Liver (tissue), 9 donors: ENCODE data around the gene SP100. TPM values are rescaled to one million over a fixed set of nuclear protein-coding genes. Genes with fewer than 3 reads are reported as not detected.
A peak's percentile ranks its signal among the peaks of the same experiment; 100 is the strongest.

ENCODE experiments used
- DNase-seq: peaks from one replicate; pipeline ENCODE4 v3.0.0-alpha.2; 2017; ENCODE audit warnings: low spot score
- H3K27ac ChIP-seq, 2 donors: one replicate each; pipeline ENCODE4 v1.7.0; 2013; ENCODE audit warnings: inconsistent platforms in 2 of 2, low read length in 2 of 2, control low read depth in 1 of 2, low read depth in 1 of 2, mild to moderate bottlenecking in 1 of 2
- H3K27me3 ChIP-seq, 4 donors: one replicate each; pipeline versions ENCODE4 v1.6.1 to v1.7.0; 2013; ENCODE audit warnings: low read length in 3 of 4, inconsistent platforms in 1 of 4, mild to moderate bottlenecking in 1 of 4, moderate library complexity in 1 of 4; ENCODE audit not compliant: control insufficient read depth in 4 of 4, insufficient read depth in 4 of 4
- H3K36me3 ChIP-seq, 4 donors: one replicate each; pipeline versions ENCODE4 v1.6.1 to v1.7.0; 2013; ENCODE audit warnings: low read length in 3 of 4, mild to moderate bottlenecking in 3 of 4, low read depth in 1 of 4, moderate library complexity in 1 of 4; ENCODE audit not compliant: control insufficient read depth in 4 of 4, insufficient read depth in 3 of 4
- H3K4me1 ChIP-seq, 4 donors: one replicate each; pipeline versions ENCODE4 v1.6.1 to v1.7.0; 2013; ENCODE audit warnings: low read length in 3 of 4, mild to moderate bottlenecking in 3 of 4, moderate library complexity in 1 of 4; ENCODE audit not compliant: control insufficient read depth in 4 of 4, insufficient read depth in 4 of 4
- H3K4me3 ChIP-seq, 3 donors: one replicate each; pipeline versions ENCODE4 v1.6.1 to v1.7.0; 2013; ENCODE audit warnings: low read length in 3 of 3, control low read depth in 1 of 3, low read depth in 1 of 3, mild to moderate bottlenecking in 1 of 3
- H3K9ac ChIP-seq, 2 donors: one replicate each; pipeline ENCODE4 v1.7.0; 2013; ENCODE audit warnings: low read length in 2 of 2, mild to moderate bottlenecking in 2 of 2, moderate library complexity in 2 of 2, control low read depth in 1 of 2, low read depth in 1 of 2
- H3K9me3 ChIP-seq, 4 donors: one replicate each; pipeline versions ENCODE4 v1.6.1 to v1.7.0; 2013; ENCODE audit warnings: low read length in 3 of 4; ENCODE audit not compliant: control insufficient read depth in 4 of 4
- EGR1 ChIP-seq, 2 donors: IDR thresholded peaks; 2 replicates each; pipeline ENCODE4 v1.6.1; 2016 to 2018; ENCODE audit warnings: antibody characterized with exemption in 2 of 2, low read depth in 2 of 2
- FOXA1 ChIP-seq: IDR thresholded peaks from 2 replicates; pipeline ENCODE4 v1.6.1; 2016; ENCODE audit warnings: antibody characterized with exemption
- FOXA2 ChIP-seq: IDR thresholded peaks from 2 replicates; pipeline ENCODE4 v1.6.1; 2016; ENCODE audit warnings: antibody characterized with exemption
- GABPA ChIP-seq, 2 donors: IDR thresholded peaks in 1 of 2; conservative IDR thresholded peaks in 1 of 2; 2 replicates each; pipeline ENCODE4 v1.6.1; 2016; ENCODE audit warnings: antibody characterized with exemption in 2 of 2, mild to moderate bottlenecking in 1 of 2, moderate library complexity in 1 of 2
- HNF4A ChIP-seq, 2 donors: conservative IDR thresholded peaks; 2 replicates each; pipeline ENCODE4 v1.6.1; 2016; ENCODE audit warnings: antibody characterized with exemption in 2 of 2, mild to moderate bottlenecking in 2 of 2
- HNF4G ChIP-seq: IDR thresholded peaks from 2 replicates; pipeline ENCODE4 v1.6.1; 2016; ENCODE audit warnings: antibody characterized with exemption
- JUND ChIP-seq, 2 donors: IDR thresholded peaks; 2 replicates each; pipeline ENCODE4 v1.6.1; 2016; ENCODE audit warnings: antibody characterized with exemption in 2 of 2
- RAD21 ChIP-seq, 2 donors: IDR thresholded peaks; 2 replicates each; pipeline ENCODE4 v1.6.1; 2016; ENCODE audit warnings: antibody characterized with exemption in 2 of 2, mild to moderate bottlenecking in 2 of 2
- RXRA ChIP-seq, 2 donors: IDR thresholded peaks; 2 replicates each; pipeline ENCODE4 v1.6.1; 2017 to 2018; ENCODE audit warnings: antibody characterized with exemption in 2 of 2, mild to moderate bottlenecking in 1 of 2
- SP1 ChIP-seq: IDR thresholded peaks from 2 replicates; pipeline ENCODE4 v1.6.1; 2018; ENCODE audit warnings: antibody characterized with exemption, mild to moderate bottlenecking
- TAF1 ChIP-seq: conservative IDR thresholded peaks from 2 replicates; pipeline ENCODE4 v1.6.1; 2016; ENCODE audit warnings: antibody characterized with exemption, mild to moderate bottlenecking
- YY1 ChIP-seq: IDR thresholded peaks from 2 replicates; pipeline ENCODE4 v1.6.1; 2016; ENCODE audit warnings: antibody characterized with exemption, mild to moderate bottlenecking
- ZBTB33 ChIP-seq: IDR thresholded peaks from 2 replicates; pipeline ENCODE4 v1.6.1; 2016; ENCODE audit warnings: antibody characterized with exemption
- WGBS: extraction: QIAGEN DNeasy Blood & Tissue Kit; methylation state at CpG from one replicate; pipeline ENCODE4 v1.1.7; 2013; 5-methylcytosine and 5-hydroxymethylcytosine counted together
- polyA plus RNA-seq, 2 donors: library from polyadenylated mRNA; stranded (reverse) in 1 of 2; unstranded in 1 of 2; fragments of 200-250 nt in 1 of 2; fragments of >200 nt in 1 of 2; fragmentation: Nextera tagmentation in 1 of 2; extraction: Ambion mirVana in 1 of 2; gene quantifications; one replicate each; pipeline versions ENCODE4 v1.2.1 to v1.2.3, GENCODE V29; 2013 to 2015
- total RNA-seq, 2 donors: library from RNA; depleted of rRNA; stranded (reverse); fragments of >200 nt; gene quantifications; one replicate each; pipeline ENCODE4 v1.2.3, GENCODE V29; 2014
- TF ChIP-seq, protein P1 (sequence below): fragments of 150-350 bp; IDR thresholded peaks from 2 replicates; pipeline ENCODE4 v1.5.1; 2017; ENCODE audit warnings: improper control_type of control experiment, low read depth, low read length; ENCODE audit not compliant: missing input control
- TF ChIP-seq, protein P2 (sequence below): IDR thresholded peaks from 2 replicates; pipeline ENCODE4 v1.6.1; 2016; ENCODE audit warnings: antibody characterized with exemption, mild to moderate bottlenecking
- TF ChIP-seq, protein P3 (sequence below): IDR thresholded peaks from 2 replicates; pipeline ENCODE4 v1.6.1; 2016; ENCODE audit warnings: antibody characterized with exemption
- TF ChIP-seq, protein P4 (sequence below): IDR thresholded peaks from 2 replicates; pipeline ENCODE4 v1.6.1; 2016; ENCODE audit warnings: antibody characterized with exemption
- donor health status: healthy.
- donor health status: healthy.
- donor health status: healthy.
- donor health status: healthy.
- donor health status: healthy.

SP100 gene
- total and polyA plus RNA-seq, 4 donors = 21.9 to 45.5 (median 33.1) TPM

DNA sequence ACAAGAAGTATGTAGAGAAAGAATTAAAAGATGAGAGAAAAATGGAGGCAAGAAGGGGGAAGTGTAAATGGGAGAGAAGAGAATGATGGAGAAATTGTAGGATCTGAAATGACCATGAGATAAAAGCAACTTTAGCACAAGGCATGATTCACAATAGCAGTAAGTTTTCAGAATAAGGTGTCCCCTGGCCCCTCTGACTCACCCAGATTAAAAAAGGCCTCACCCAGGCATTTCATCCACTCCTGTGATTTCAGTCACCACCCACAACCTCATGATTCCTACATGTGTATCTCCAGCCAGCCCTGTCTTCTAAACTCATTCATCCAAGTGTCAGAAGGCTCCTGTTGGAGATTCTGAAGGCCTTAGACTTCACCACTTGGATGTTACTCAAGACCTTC lies 56.6 kb downstream of the SP100 start:
- DNase-seq = no peak
- Histone ChIP-seq H3K4me1 (no peaks in the 10 kb centered on the region), H3K9me3 (no peaks in the 10 kb centered on the region), H3K27me3 (no peaks in the 10 kb centered on the region), H3K36me3 (peaks cover 4 to 42% (median 37%) of the 10 kb centered on the region in 4 donors), H3K27ac (no peak overlapping the region), H3K4me3 (no peak overlapping the region), H3K9ac (no peak overlapping the region)
- TF ChIP-seq YY1 = no peak
- TF ChIP-seq, protein P1, sequence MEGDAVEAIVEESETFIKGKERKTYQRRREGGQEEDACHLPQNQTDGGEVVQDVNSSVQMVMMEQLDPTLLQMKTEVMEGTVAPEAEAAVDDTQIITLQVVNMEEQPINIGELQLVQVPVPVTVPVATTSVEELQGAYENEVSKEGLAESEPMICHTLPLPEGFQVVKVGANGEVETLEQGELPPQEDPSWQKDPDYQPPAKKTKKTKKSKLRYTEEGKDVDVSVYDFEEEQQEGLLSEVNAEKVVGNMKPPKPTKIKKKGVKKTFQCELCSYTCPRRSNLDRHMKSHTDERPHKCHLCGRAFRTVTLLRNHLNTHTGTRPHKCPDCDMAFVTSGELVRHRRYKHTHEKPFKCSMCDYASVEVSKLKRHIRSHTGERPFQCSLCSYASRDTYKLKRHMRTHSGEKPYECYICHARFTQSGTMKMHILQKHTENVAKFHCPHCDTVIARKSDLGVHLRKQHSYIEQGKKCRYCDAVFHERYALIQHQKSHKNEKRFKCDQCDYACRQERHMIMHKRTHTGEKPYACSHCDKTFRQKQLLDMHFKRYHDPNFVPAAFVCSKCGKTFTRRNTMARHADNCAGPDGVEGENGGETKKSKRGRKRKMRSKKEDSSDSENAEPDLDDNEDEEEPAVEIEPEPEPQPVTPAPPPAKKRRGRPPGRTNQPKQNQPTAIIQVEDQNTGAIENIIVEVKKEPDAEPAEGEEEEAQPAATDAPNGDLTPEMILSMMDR = no peak
- TF ChIP-seq, protein P2, sequence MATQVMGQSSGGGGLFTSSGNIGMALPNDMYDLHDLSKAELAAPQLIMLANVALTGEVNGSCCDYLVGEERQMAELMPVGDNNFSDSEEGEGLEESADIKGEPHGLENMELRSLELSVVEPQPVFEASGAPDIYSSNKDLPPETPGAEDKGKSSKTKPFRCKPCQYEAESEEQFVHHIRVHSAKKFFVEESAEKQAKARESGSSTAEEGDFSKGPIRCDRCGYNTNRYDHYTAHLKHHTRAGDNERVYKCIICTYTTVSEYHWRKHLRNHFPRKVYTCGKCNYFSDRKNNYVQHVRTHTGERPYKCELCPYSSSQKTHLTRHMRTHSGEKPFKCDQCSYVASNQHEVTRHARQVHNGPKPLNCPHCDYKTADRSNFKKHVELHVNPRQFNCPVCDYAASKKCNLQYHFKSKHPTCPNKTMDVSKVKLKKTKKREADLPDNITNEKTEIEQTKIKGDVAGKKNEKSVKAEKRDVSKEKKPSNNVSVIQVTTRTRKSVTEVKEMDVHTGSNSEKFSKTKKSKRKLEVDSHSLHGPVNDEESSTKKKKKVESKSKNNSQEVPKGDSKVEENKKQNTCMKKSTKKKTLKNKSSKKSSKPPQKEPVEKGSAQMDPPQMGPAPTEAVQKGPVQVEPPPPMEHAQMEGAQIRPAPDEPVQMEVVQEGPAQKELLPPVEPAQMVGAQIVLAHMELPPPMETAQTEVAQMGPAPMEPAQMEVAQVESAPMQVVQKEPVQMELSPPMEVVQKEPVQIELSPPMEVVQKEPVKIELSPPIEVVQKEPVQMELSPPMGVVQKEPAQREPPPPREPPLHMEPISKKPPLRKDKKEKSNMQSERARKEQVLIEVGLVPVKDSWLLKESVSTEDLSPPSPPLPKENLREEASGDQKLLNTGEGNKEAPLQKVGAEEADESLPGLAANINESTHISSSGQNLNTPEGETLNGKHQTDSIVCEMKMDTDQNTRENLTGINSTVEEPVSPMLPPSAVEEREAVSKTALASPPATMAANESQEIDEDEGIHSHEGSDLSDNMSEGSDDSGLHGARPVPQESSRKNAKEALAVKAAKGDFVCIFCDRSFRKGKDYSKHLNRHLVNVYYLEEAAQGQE = no peak
- TF ChIP-seq GABPA (IDR thresholded peaks at IDR 0.05 in 1 of 2, conservative IDR thresholded peaks at IDR 0.05 in 1 of 2) = no peak
- no peak for TF ChIP-seq JUND (IDR thresholded peaks at IDR 0.05)
- TF ChIP-seq, protein P3, sequence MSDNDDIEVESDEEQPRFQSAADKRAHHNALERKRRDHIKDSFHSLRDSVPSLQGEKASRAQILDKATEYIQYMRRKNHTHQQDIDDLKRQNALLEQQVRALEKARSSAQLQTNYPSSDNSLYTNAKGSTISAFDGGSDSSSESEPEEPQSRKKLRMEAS = no peak
- TF ChIP-seq HNF4G = no peak
- TF ChIP-seq FOXA1 = no peak
- TF ChIP-seq TAF1 = no peak
- TF ChIP-seq, protein P4, sequence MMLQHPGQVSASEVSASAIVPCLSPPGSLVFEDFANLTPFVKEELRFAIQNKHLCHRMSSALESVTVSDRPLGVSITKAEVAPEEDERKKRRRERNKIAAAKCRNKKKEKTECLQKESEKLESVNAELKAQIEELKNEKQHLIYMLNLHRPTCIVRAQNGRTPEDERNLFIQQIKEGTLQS = no peak
- no peak for TF ChIP-seq EGR1 (IDR thresholded peaks at IDR 0.05; ENCODE audit: low read depth in 2 of 2)
- no peak for TF ChIP-seq ZBTB33
- TF ChIP-seq HNF4A (conservative IDR thresholded peaks at IDR 0.05) = no peak
- TF ChIP-seq SP1 = no peak
- no peak for TF ChIP-seq RXRA (IDR thresholded peaks at IDR 0.05)
- TF ChIP-seq FOXA2 = no peak
- TF ChIP-seq RAD21 (IDR thresholded peaks at IDR 0.05) = no peak

GRCh38 chr2:230473378-230473777 lies 57.4 kb downstream of the SP100 start:
- Histone ChIP-seq H3K9me3 (no peaks in the 10 kb centered on the region), H3K4me1 (no peaks in the 10 kb centered on the region), H3K36me3 (peaks cover 4 to 40% (median 32%) of the 10 kb centered on the region in 4 donors), H3K4me3 (no peak overlapping the region), H3K9ac (no peak overlapping the region), H3K27ac (peak overlapping the region in 1 of 2 donors; percentile 2), H3K27me3 (no peaks in the 10 kb centered on the region)
- WGBS = 67% methylated on average over 3 of the region's 3 CpGs
- TF ChIP-seq ZBTB33 (no peak), HNF4A (conservative IDR thresholded peaks at IDR 0.05) (no peak), GABPA (IDR thresholded peaks at IDR 0.05 in 1 of 2, conservative IDR thresholded peaks at IDR 0.05 in 1 of 2) (no peak), SP1 (no peak), RXRA (IDR thresholded peaks at IDR 0.05) (no peak), HNF4G (no peak)
- TF ChIP-seq, protein P3 = no peak
- TF ChIP-seq, protein P2 = no peak
- DNase-seq = no peak
